ENCODE measurements around the gene APOM.

APOM gene

GRCh38 chr6:31631681-31632278 lies 23.9 kb upstream of the APOM start:
- no peak for DNase-seq

- DNase-seq, result no peak
Measured at GRCh38 chr6:31632279-31632946, 23.3 kb upstream of the APOM start.

GRCh38 chr6:31633447-31633846 lies 22.2 kb upstream of the APOM start:
- DNase-seq, result no peak

GRCh38 chr6:31634131-31634530 lies 21.6 kb upstream of the APOM start:
- DNase-seq, result no peak

GRCh38 chr6:31634969-31635575 lies 20.6 kb upstream of the APOM start:
- DNase-seq, result no peak

GRCh38 chr6:31636698-31637596 lies 18.7 kb upstream of the APOM start:
- no peak for DNase-seq

GRCh38 chr6:31639043-31639442 lies 16.7 kb upstream of the APOM start:
- DNase-seq, result no peak

- DNase-seq, result no peak
Measured at GRCh38 chr6:31639449-31639861, 16.2 kb upstream of the APOM start.

GRCh38 chr6:31640612-31641011 lies 15.1 kb upstream of the APOM start:
- DNase-seq, result no peak

GRCh38 chr6:31641370-31641769 lies 14.3 kb upstream of the APOM start:
- DNase-seq, result no peak

GRCh38 chr6:31642798-31643570 lies 12.7 kb upstream of the APOM start:
- no peak for DNase-seq

- DNase-seq, result no peak
Measured at GRCh38 chr6:31643818-31644454, 11.8 kb upstream of the APOM start.

- DNase-seq, result no peak
Measured at GRCh38 chr6:31645325-31645724, 10.4 kb upstream of the APOM start.

- DNase-seq, result no peak
Measured at GRCh38 chr6:31651602-31652191, 4.0 kb upstream of the APOM start.

- DNase-seq, result peak in 3 of 4 experiments; percentile 81 to 85 (median 84)
Measured at GRCh38 chr6:31652925-31653724, 2.6 kb upstream of the APOM start.

GRCh38 chr6:31654574-31655348 lies 933 bp upstream of the APOM start:
- no peak for DNase-seq

- no peak for DNase-seq
Measured at GRCh38 chr6:31657406-31658157, 1.9 kb downstream of the APOM start.

- DNase-seq, result no peak
Measured at GRCh38 chr6:31658158-31658688, 2.5 kb downstream of the APOM start.

All from activated CD4-positive, CD25-positive, alpha-beta regulatory T cell (primary cell).